HG03575 (cell line): ENCODE results near the gene C1orf50.

Experiments
- ATAC-seq: cut with Tn5 transposase; IDR thresholded peaks from one replicate; pipeline ENCODE4 v1.9.1; 2021; ENCODE audit not compliant: unreplicated experiment, insufficient number of reproducible peaks, low FRiP score; ENCODE audit errors: extremely low read depth

The C1orf50 gene

GRCh38 chr1:42756956-42757891, 9.8 kb upstream of the C1orf50 start:
- ATAC-seq, result no peak

GRCh38 chr1:42757892-42758275, 9.2 kb upstream of the C1orf50 start:
- no peak for ATAC-seq

GRCh38 chr1:42758641-42759040, 8.4 kb upstream of the C1orf50 start:
- ATAC-seq, result no peak

DNA sequence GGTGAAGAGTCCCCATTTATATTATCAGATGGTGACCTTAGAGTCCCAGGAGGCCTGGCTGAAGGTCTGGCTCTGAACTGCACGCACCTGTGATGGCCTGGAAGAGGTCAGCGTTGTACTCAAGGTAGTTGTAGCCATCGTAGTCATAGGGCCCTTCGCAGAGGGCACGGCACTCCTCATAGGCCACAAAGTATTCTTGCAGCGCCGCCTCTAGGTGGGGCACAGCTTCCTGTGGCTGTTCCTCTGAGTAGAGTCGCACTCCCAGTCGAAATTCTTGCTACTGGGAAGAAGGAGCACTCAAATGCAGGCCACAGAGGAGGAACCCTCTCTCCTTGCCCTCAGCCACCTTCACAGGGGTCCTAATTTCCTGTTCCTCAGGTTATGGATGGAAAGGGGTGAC, 7.9 kb upstream of the C1orf50 start:
- no peak for ATAC-seq

GRCh38 chr1:42761567-42761966, 5.5 kb upstream of the C1orf50 start:
- no peak for ATAC-seq

GRCh38 chr1:42762269-42762668, 4.8 kb upstream of the C1orf50 start:
- no peak for ATAC-seq

DNA sequence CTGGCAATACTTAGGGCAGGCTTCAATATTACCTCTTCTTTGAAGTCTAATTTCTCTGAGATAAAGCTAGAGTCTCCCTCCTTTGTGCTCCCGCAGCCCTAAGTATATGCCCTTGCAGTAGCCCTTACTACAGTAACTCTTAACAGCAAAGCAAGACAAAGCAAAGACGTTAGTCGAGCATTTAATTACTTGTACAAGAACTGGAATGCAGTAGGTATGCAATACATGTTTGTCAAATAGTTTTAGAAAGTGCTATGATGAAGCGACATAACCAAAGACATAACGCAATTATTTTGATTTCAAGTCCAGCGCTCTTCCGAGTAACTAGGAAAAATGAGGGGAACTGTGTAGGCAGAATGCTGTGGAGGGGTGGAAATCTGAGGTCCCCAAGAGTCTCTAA, 1.8 kb upstream of the C1orf50 start:
- ATAC-seq, result no peak

DNA sequence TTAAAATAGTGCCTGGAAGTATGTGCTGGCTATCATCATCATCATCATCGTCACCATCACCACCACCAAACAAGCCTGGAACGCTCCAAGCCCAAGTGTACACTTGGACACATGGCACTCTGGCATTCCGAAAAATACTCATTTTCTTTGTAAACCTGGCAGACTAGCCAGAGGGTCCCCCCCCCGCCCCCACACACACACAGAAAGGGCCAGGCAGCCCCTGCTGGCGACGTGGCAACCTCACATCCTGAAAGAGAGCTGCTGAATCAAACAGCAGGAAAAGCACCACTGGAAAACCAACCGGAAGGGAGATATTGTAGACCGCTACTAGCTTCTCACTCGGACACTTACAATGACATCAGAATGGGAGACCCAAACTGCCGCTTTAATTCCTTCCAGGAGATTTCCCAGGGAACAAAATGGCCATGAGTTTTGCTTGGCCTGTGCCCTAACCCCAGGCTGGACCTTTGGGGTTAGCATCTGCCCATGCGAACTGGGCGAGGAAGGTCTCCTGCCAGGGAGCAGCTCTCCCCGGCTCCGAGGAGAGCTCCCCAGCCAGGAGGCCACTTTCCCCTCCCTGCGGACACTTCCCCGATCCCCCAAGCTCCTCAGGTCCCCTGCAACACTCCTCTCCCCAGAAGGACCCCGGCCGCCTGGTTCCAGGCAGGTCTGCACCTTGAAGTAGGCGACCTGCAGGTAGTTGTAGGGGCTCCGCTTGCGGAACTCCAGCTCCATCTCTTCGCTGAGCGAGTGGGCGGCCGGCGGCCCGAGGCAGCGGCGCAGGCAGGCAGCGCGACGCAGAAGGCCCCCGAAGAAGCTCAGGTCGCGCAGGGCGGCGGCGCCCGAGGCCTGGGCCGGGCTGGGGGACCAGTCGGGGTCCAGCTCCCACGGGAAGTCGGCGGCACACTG, 963 bp upstream of the C1orf50 start:
- no peak for ATAC-seq

DNA sequence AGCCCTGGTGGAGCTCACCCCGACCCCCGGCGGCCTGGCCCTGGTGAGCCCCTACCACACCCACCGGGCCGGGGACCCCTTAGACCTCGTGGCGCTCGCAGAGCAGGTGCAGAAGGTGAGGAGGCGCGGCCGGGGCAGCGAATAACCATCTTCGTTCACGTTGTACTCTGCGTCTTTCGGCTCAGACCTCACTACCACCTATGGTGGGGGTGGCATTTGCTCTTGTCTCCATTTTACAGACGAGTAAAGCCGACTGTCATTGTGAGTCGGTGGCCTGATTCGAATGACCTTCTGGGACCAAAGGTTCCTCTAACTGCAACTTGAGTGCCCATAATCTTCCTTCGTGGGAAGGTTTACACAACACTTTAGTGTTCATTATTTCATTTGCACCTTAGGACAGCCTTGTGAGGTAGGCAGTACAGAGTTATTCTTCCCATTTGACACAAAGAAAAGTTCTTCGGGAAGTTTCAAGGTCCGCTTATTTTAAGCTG, 506 bp downstream of the C1orf50 start:
- no peak for ATAC-seq

- ATAC-seq, result no peak
Observed at GRCh38 chr1:42768172-42768571, 1.1 kb downstream of the C1orf50 start.

- no peak for ATAC-seq
Observed at GRCh38 chr1:42769811-42770210, 2.8 kb downstream of the C1orf50 start.

- no peak for ATAC-seq
Observed at GRCh38 chr1:42773420-42773819, 6.4 kb downstream of the C1orf50 start.

DNA sequence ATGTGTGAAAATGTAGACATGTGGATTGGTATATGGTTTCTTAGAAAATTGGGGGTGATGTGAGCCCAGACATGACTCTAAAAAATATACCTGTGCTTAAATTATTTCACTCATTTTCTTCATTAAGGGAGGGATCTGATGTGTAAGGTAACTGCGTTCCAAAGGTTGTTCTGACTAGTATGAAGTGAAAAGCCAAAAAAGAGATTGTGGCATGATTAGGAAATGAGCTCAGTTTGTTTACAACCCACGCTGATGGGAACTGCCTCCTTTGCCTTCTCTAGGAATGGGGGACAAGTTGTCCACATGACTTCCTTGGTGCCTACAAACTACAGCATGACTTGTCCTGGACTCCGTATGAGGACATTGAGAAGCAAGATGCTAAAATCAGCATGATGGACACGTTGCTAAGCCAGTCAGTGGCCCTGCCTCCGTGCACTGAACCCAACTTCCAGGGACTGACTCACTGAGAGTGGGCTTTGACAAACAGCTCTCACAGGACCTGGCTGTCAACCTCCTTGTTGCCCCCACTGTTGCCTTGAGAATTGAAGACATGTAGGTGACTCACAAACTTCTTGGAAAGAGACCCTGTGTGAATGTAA, 8.0 kb downstream of the C1orf50 start:
- no peak for ATAC-seq

- ATAC-seq, result no peak
Observed at GRCh38 chr1:42776502-42776901, 9.5 kb downstream of the C1orf50 start.

DNA sequence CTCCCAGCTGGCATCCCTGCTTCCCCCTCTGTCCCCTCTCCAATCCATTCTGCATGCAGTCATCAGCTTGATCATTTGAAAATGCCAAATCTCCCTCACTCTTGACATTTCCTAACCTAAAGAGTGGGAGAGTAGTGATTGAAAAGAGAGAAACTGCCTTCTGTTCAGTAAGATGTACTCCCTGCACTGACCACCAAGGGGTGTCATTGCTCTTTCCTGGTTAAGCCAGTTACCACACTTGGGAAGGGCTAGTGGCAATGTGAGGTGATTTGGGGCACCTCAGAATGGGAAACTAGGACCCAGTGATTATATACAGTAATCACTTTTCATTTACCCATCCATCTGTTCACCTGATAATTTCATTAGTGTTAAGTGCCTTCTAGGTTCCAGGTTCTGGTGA, 10.8 kb downstream of the C1orf50 start:
- ATAC-seq, result no peak

- ATAC-seq, result no peak
Observed at GRCh38 chr1:42779725-42780124, 12.7 kb downstream of the C1orf50 start.

DNA sequence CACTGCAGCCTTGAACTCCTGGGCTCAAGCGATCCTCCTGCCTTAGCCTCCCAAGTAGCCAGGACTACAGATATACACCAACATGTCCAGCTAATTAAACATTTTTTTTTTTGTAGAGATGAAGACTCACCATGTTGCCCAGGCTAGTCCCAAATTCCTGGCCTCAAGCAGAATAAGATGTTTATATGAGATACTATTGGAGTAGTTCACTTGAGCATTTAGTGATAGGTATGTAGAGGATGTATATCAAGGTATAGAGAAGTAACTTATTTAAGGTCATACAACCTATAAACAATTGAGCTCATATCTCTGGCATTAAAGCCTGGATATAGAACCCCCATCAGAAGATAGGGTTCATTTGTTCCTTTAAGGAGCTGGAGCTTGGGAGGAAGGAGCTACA, 13.1 kb downstream of the C1orf50 start:
- ATAC-seq, result no peak

DNA sequence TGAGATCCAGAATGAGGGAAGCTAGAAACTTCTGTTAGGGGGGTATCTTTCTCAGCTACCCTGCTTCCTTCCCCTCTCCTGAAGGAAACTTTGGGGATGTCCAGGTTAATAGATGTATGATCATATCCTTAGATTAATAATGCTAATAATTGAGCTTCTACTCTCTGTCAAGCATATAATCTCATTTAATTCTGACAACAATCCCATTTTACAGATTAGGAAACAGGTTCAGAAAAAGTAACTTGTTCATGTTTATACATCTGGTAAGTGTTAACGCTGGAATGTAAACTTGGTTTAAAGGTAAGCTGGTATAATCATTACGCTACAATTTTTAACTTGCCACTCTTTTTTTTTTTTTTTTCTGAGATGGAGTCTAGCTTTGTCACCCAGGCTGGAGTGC, 16.0 kb downstream of the C1orf50 start:
- no peak for ATAC-seq

- no peak for ATAC-seq
Observed at GRCh38 chr1:42784547-42784945, 17.5 kb downstream of the C1orf50 start.
